ENCODE data around the gene ANKRD55. TPM values are rescaled to one million over a fixed set of nuclear protein-coding genes. Genes with fewer than 3 reads are reported as not detected.

Gene ANKRD55
- total and polyA plus RNA-seq, 2 of the 8 experiments (the other 6 are each of a cell fraction or from before 2014, with no cell fraction given) = not detected

GRCh38 chr5:56175488-56175887 lies 57.6 kb downstream of the ANKRD55 start:
- CTCF ChIA-PET (ENCODE audit: partially characterized antibody) = interaction anchor here (1.5 to 1.9 kb wide), 2 partner anchors 89 to 104 kb away, joined by 4 to 5 read pairs; no protein-coding TSS in a partner anchor

More at GRCh38 chr5:56175488-56175887, 57.6 kb downstream of the ANKRD55 start:
- Histone ChIP-seq H3K18ac (ENCODE audit: extremely low read depth, low read length) (peak overlapping the region; percentile 44), H3K23me2 (ENCODE audit: low read depth, low read length) (no peaks in the 10 kb centered on the region), H2BK20ac (ENCODE audit: low read length) (peak overlapping the region; percentile 76; the same call in 1 of the 2 replicates), H3K9me3 (ENCODE audit: insufficient read depth in 2 of 2, low read depth in 1 of 2, low read length in 1 of 2) (no peaks in the 10 kb centered on the region; a peak in 1 of 4 replicates), H4K91ac (replicated peaks; ENCODE audit: insufficient read length, low read length) (no peak overlapping the region), H2AK5ac (ENCODE audit: low read depth, low read length) (no peak overlapping the region), H2AFZ (ENCODE audit: low read length) (0 out of 2 replicates have a peak overlapping the region, but pooled peaks have one; percentile 22), H3K14ac (ENCODE audit: insufficient read length) (no peak overlapping the region), H3K36me3 (ENCODE audit: control insufficient read depth in 2 of 4, insufficient read depth in 4 of 4, low read length in 3 of 4) (no peaks in the 10 kb centered on the region), H2BK5ac (ENCODE audit: low read depth, low read length) (peak overlapping the region; percentile 19; the same call in 1 of the 2 replicates), H3K79me2 (ENCODE audit: control insufficient read depth in 1 of 2, insufficient read depth in 2 of 2, low read length in 2 of 2) (no peaks in the 10 kb centered on the region), H2BK15ac (ENCODE audit: low read length) (0 out of 2 replicates have a peak overlapping the region, but pooled peaks have one; percentile 54), H4K8ac (ENCODE audit: extremely low read depth, insufficient read depth, low read length) (no peak overlapping the region), H3K4ac (replicated peaks; ENCODE audit: insufficient read length, low read depth, low read length) (no peak overlapping the region), H3K79me1 (ENCODE audit: low read depth, low read length) (no peaks in the 10 kb centered on the region), H4K20me1 (replicated peaks in 1 of 2; ENCODE audit: control insufficient read depth in 1 of 2, insufficient read depth in 2 of 2, low read length in 2 of 2) (no peaks in the 10 kb centered on the region), H3K56ac (replicated peaks; ENCODE audit: insufficient read length, low read depth, low read length) (no peak overlapping the region), H3K4me3 (ENCODE audit: extremely low read depth in 1 of 4, insufficient read depth in 2 of 4, low read depth in 3 of 4, low read length in 4 of 4) (no peak overlapping the region), H3K4me1 (replicated peaks in 1 of 4; ENCODE audit: control insufficient read depth in 3 of 4, insufficient read depth in 4 of 4, low read length in 3 of 4) (peaks cover 0 to 3% (median 2%) of the 10 kb centered on the region in 4 experiments; a peak in 2 of 7 replicates), H3K9ac (replicated peaks in 1 of 4; ENCODE audit: extremely low read depth in 1 of 4, low read depth in 3 of 4, low read length in 3 of 4) (no peak overlapping the region), H4K5ac (ENCODE audit: insufficient read length, low read depth, low read length) (no peak overlapping the region), H3K23ac (ENCODE audit: insufficient read length) (no peak overlapping the region), H3K4me2 (ENCODE audit: insufficient read depth in 1 of 2, low read depth in 2 of 2, low read length in 2 of 2) (no peak overlapping the region), H2BK120ac (replicated peaks; ENCODE audit: low read depth, low read length) (no peak overlapping the region), H3K27me3 (replicated peaks in 1 of 4; ENCODE audit: control insufficient read depth in 3 of 4, extremely low read depth in 1 of 4, insufficient read depth in 3 of 4, low read length in 3 of 4) (no peaks in the 10 kb centered on the region), H3K27ac (ENCODE audit: low read depth, low read length) (no peak overlapping the region), H2BK12ac (ENCODE audit: low read depth, low read length) (peak overlapping the region; percentile 90; the same call in 1 of the 2 replicates)
- POLR2A ChIA-PET (ENCODE audit: partially characterized antibody) = no interaction called here
- TF ChIP-seq KDM4A (IDR thresholded peaks at IDR 0.05; ENCODE audit: low read depth, low read length, severe bottlenecking) (no peak), JUND (IDR thresholded peaks at IDR 0.05; ENCODE audit: low read length) (peak; percentile 16; the same call in 1 of the 2 replicates)
- DNase-seq (ENCODE audit: low read depth in 1 of 2, low spot score in 2 of 2) (peak in 1 of 2 experiments; percentile 27), FAIRE-seq (no peak)
- 64% methylated on average over 3 of the region's 3 CpGs; no CpG with 5 or more reads in 1 of the 2 experiments for WGBS, 2 experiments (ENCODE audit: extremely low coverage in 1 of 2, insufficient coverage in 1 of 2, insufficient read length in 1 of 2, insufficient replicate concordance in 2 of 2, low coverage in 1 of 2, low lambda C conversion rate in 2 of 2, missing lambda C conversion rate in 1 of 2)
